ELF-1 (cell line): Measurements from ENCODE around the gene SURF1.

Experiments used
- DNase-seq: peaks from one replicate; pipeline ENCODE4 v3.0.0-alpha.2; 2016; ENCODE audit warnings: low read depth, low spot score

The SURF1 gene

DNA sequence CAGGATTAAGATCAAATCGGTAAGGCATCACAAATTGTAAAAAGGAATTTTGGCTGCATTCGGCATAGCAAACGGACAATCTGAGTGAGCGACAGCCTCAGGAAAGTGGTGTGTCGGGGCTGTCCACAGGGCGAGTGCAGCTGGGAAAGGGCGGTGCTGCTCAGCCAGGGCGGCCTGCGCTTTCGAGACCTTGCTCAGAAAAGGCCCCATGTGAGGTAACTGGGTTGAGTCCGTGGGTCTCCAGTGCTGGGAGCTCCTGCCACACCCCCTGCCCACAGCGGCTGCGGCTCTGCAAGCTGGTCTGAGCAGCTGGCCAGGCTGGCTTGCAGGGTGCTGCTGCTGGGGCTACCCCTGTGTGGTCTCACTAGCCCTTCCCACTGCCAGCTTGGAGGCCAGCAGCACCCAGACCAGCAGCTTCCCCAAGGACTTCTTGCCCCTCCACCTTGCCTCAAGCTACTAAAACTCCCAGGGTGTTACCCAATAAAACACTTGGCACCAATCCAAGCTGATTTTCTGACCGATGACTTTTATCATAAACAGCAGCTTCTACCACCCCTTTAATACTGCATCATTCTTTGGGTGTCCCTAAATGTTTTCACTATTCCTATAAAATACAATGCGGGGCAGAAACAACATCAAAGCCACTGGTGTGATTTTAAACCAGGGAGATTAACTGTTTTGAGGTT, 6.2 kb upstream of the SURF1 start:
- DNase-seq, result no peak

DNA sequence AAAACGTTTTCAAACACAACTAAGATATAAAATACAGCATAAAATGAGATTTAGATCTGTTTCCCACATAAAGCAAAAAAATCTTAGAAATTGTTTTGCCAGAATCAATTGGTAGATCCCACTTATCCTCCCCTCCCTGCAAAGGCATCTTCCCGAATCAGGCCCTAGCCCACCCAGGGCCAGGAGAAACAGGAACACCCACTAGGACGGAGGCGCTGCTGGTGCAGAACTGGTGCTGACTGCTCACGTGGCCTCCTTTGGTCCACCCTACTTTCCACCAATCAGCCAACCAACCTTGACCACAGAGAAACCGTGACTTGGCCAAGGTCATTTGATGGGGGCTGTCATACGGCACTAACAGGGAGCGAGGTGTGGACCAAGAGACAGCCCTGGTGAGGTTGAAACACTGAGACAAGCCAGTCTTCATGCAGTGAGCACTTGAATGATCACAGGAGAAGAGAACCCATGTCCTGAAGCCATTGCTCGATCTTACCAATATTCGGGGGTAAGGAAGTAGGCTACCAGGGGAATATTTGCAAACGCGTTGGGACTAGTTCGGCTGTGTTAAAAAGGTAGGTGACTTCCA, 5.3 kb upstream of the SURF1 start:
- DNase-seq, result no peak

DNA sequence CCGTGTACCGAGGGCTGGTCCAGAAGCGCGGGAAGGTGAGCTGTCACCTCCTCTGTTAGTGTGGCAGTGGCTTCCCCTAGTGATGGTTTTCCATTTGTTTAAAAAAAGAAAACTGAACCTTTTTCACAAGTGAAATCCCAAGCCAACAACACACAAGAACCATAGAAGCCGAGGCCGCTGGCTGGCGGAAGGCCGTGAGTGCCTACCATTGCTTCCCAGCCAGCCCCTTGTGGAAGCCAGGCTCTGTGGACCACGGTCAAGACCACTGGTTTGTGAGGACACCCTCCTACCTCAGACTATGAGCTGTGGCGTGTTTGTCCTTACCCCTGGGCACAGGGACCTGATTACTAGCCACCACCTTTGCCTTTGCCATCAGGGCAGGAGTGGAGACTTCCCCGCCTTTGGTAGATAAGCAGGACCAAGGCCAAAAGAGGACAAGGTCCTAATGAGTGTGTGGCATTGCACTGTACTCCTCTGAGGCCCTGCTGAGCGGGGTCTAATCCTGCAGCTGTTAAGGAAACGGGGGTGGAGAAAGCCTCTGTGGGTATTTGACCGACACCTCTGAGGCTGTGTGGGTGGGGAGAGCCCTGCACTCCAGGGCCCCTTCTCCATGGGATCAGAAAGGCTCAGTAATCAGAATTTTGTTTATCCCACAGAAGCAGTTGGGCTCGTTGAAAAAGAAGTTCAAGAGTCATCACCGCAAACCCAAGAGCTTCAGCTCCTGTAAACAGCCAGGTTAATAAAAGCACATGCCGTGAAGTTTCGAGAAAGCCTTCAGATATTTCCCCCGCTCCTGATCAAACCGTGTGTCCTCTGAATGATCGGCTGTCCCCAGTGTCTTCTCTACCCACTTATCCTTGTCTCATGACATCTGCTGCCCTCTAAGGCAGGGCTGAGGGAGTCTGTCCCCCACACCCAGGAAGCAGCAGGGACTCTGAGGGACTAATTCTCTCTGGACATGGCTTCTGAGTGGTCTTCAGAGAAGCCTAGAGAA, 4.4 kb upstream of the SURF1 start:
- DNase-seq, result no peak

DNA sequence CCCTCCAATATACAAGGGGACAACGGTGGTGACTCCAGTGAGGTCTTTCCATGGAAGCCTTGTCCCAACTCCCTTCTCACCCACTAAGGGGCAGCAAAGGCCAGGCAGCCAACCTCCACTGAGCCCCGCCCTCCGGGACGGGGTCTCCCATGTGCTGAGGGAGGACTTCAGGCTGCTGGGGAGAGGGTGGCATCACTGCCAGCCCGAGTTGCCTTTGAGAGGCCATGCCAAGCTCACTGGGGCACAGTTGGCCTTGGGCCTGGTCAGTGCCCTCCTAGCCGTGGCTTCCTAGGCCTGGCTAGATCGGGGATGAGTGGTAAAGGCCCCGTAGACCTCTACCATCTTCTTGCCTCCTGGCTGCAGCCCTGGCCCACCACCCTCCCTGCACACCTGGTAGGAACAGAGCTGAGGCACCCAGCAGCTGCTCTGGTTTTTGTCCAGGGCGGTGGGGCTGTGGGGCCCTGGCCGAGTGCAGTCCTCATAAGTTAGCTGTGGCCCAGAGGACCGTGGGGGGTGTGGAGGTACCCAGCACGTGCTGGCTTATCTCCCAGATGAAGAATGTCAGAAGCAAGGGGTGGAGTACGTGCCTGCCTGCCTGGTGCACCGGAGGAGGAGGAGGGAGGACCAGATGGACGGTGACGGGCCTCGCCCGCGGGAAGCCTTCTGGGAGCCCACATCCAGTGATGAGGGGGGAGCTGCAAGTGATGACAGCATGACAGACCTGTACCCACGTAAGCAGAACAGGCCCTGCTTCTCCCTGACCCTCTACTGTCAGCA, 3.3 kb upstream of the SURF1 start:
- peak; percentile 64 for DNase-seq

DNA sequence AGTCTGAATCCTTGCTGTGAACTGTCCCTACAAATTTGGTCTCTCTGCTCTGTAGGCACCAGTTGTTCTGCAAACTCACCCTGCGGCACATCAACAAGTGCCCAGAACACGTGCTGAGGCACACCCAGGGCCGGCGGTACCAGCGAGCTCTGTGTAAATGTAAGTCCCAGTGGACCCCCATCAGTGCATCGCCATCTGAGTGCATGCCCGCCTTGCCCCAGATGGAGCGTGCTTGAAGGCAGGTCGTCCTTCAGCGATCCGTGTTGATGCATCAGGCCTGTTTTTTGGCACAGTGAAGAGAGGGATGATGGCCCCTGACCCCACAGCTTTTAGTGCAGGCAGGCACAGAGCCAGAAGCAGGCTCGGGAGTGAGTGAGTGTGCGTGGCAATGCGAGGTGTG, 1.4 kb upstream of the SURF1 start:
- no peak for DNase-seq

DNA sequence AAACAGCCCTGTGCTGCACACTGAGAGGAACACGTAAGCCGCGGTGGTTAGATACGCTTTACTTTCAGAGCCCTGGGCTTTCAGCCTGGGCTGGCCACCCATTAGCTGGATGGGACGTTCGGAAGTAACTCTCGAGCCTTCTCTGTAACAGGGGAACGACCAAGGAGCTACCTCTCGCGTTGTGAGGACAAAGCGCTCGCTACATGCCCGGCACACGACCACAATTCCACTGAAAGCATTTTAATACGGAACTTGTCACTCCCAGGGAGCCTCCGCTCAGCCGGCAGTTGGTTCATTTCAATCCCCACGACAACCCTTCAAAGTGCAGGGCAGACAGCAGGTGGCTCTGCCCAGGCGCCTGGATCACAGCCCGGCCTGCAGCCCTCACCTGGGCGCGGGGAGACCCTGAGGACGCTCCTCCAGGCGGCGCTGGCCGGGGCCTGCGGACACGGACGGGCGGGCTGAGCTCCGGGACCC, 368 bp downstream of the SURF1 start:
- DNase-seq, result peak; percentile 35

DNA sequence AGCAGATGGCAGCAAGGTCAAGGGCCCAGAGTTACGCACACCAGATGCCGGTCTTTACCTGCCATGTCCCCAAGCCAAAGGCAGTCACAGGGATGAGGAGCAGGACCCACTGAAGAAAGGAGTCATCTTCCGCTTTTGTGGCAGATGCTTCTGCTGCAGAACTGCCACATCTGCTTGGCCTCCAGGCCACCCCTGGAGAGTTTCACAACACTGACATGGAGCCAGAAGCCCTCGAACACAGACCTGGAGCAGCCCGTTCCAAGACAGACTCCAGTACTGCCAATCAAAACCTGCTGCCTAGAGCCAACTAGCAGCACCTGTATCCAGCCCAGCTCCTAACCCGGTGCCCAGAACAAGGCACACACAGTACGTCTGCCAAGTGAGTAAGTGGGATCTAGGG, 1.5 kb downstream of the SURF1 start:
- peak; percentile 19 for DNase-seq

GRCh38 chr9:133353548-133353947, 2.7 kb downstream of the SURF1 start:
- DNase-seq, result no peak

GRCh38 chr9:133352635-133353340, 3.5 kb downstream of the SURF1 start:
- no peak for DNase-seq

DNA sequence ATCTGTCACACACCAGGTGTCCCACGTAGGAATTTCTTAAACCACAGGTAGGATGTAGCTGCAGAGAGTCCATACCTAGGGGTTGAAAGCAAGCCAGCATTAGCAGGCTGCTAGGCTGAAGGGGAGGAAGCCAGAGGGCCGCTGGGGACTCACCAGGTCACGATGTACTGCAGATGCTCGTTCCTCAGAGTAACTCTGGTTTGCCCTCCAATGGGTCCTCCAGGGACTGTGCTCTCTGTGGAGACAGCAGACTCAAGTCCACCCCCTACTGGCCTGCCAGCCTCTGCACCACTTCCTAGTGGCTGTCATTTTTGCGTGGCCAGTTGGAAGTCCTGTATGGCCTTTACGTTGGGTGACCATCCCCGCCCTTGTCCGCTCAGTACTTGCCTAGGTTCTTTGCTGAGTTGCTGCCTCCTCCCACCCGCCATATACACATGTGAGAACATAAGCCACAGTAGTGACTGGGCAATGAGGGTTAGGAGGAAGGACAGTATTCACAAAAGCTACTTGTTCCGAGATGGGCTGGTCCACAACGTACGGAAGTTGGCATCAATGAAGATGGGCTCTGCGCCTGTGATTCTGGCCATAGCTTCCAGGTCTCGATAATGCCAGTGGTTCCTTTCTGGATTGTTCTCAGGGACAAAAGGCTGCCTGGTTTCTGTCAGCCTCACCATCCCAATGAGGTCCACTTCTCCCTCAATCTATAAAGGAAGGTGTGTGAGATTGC, 4.2 kb downstream of the SURF1 start:
- peak; percentile 87 for DNase-seq

- no peak for DNase-seq
Measured at GRCh38 chr9:133351526-133351907, 4.8 kb downstream of the SURF1 start.

GRCh38 chr9:133349965-133350616, 6.2 kb downstream of the SURF1 start:
- DNase-seq, result no peak

GRCh38 chr9:133348718-133349573, 7.3 kb downstream of the SURF1 start:
- no peak for DNase-seq

- DNase-seq, result peak; percentile 97
Measured at GRCh38 chr9:133347985-133348717, 8.1 kb downstream of the SURF1 start, which contains the start of the genes MED22 and RPL7A. MED22 (minus strand) TSS chr9:133348131; CDS start chr9:133346662, 1,469 bp downstream. RPL7A (plus strand) TSS chr9:133348218; CDS start chr9:133348244, 26 bp downstream.

DNA sequence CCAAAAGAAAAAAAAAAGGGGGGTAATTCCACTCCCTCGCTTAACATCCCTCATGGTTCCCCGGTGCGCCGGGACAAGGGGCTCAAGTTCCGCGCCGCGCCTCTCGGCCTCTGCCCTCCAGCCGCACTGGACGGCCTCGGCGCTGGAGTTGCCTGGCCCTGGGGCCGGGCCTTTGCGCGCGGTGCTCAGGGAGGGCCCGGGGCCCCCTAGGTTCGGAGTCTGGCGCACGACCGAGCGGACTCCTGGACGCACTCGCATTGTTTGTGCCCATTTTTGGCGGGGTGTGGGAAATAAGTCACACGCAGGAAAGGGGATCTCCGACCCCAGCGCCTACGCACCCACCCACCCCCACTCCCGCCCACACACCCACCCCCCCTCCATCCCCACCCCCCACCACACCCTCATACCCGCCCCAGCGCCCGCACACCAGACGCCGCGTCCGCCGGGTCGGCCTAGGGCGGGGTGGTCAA, 8.7 kb downstream of the SURF1 start:
- DNase-seq, result peak; percentile 51

- no peak for DNase-seq
Measured at GRCh38 chr9:133346021-133346785, 10.1 kb downstream of the SURF1 start.

DNA sequence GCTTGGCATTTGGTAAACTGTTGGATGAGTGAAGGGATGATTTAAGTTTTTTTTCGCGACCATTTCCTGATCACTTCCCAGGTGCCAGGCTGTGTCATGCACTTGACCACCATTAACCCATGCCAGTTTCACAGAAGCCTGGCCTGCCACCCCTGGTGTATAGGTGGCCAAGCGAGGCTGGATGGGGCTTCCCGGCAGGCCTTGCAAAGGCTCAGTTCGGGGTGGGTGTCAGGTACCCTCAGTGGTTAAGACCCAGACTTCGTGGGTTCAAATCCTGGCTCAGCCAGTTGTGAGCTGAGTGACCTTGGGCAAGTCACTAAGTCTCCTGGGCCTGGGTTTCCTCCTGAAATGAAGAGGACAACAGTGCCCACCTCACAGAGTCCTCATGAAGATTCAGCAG, 10.7 kb downstream of the SURF1 start:
- DNase-seq, result no peak
